Fibroblast of skin of left biceps (primary cell): ENCODE data around the gene PLEKHA8.

Source experiments
- DNase-seq, 2 experiments: peaks; one replicate each; pipeline ENCODE4 v3.0.0-alpha.2; 2013; ENCODE audit warnings: low read depth in 2 of 2

Gene PLEKHA8

GRCh38 chr7:30145426-30145970, 117.3 kb downstream of the PLEKHA8 start:
- no peak for DNase-seq

DNA sequence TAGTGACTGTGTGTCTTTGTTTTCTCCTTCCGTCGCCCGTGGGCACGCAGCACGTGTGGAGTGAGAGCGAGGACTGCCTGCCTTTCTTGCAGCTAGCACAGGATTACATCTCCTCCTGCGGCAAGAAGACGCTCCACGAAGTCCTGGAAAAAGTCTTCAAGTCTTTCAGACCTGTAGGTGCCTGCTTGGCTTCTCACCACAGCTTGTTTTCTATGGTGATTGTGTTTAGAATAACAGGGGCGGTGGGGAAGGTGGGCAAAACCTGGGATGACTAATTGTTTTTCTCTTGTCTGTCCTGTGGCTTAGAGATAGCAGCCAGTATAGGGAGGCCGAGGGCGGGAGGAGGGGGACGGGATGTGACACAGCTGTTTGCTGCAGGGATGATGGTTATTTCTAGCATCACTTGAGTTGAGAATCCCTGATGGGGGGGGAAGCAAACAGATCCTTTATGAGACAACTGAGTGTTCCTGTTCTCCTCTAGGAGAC, 118.0 kb downstream of the PLEKHA8 start:
- DNase-seq, result no peak

- no peak for DNase-seq
Observed at GRCh38 chr7:30147223-30147622, 119.0 kb downstream of the PLEKHA8 start.

- DNase-seq, result no peak
Observed at GRCh38 chr7:30147785-30148184, 119.6 kb downstream of the PLEKHA8 start.

DNA sequence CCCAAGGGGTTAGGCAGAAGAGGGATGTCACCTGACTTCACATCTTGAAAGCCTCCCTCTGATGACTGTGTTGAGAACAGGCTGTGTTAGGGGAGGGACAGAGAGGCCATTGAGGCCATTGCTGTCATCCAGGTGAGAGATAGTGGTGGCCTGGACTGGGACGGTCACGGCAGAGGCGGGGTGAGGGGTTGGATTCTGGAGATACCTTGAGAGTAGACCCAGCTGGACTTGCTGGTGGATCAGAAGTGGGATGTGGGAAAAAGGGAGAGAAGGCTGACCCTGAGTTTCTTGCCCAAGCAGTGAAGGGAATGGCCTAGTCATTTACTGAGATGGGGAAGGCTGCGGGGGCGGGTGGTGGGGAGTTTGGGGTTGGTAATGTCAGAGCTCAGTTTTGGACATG, 120.2 kb downstream of the PLEKHA8 start:
- no peak for DNase-seq

DNA sequence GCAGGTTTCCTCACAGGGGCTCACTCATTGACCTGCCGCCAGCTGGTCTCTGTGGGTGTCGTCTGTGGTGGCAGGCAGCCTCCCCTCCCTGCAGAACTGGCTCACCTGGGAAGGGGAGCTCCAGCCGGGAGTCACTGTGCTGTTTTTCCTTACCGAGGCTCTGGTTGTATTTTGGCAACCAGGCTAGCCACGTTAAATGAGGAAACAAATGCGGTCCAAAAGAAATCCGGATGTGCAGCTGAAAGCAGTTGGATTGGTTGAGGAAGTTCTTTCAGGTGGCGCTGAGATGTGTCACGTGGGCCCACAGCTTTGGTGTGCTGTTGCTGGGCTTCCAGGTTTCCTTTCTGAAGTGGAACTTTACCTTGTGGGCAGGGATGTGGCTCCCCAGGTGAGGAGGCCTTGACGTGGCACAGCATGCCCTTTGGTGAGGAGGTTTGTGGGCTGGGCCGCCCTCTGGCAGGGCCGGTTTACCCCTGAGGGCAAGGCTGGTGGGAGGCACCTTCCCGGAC, 120.8 kb downstream of the PLEKHA8 start:
- DNase-seq, result no peak

DNA sequence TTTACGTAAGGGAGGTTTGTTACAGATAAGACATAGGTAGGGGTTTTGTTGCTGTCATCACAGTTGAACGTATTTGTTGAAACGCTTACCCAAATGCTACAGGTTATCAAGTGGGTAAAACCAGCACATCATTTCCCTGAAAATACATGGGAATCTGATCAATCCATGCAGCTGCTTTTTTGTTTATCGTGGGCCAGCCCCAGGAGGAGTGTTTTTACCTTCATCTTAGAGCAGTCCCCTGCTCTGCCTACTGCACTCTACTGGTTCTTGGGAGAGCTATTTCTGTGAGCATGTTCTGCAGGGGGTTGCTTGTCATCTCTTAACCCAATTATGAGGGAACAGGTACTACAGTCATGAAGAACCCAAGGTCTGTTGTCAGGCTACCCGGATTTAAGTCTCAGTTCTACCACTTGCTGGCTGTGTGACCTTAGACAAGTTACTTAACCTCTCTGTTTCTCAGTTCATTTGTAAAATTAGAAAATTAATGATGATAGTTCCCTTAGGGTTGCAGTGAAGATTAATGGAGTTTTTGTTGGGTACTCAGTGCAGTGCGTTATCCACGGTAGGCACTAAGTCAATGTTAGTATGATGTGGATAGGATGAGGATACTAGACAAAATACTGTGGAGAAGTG, 121.5 kb downstream of the PLEKHA8 start:
- no peak for DNase-seq

DNA sequence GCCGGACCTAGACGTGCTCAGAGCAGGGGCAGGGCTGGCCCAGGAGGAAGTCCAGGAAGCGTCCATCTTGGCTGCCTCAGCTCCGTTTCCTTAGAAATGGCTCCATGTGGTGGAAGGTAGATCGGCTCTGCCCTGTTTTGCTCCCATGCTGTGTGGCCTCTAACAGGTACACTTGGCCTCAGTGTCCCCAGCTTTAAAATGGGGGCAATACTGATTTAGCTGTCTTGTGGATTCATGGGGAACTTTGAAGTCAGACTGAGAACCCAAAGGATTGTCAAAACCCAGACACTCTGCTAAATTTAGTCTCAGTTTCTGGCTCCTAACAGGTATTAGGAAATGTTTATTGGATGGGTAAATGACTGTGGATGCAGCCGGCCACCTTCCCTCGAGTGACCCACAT, 122.5 kb downstream of the PLEKHA8 start:
- DNase-seq, result no peak

DNA sequence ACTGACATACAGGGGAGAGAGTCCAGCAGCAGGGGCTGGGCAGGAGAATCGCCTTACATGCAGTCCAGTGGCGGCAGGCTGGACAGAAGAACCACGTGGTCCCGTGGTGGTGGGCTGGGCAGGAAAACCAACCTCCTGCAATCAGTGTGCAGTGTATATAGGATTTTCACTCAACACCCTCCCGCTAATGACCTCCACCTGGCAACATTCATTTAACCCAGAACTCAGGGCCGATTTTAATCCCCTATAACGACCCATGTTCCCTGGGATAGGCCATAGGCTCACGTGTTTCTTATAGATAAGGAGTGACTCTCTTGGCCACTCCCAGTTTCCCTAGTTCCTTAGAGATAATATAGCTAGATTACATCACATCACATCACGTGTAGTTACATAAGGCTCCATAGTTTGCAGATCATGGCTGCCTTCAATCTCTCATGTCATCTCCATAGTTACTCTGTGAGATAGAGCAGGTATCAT, 125.9 kb downstream of the PLEKHA8 start:
- no peak for DNase-seq

DNA sequence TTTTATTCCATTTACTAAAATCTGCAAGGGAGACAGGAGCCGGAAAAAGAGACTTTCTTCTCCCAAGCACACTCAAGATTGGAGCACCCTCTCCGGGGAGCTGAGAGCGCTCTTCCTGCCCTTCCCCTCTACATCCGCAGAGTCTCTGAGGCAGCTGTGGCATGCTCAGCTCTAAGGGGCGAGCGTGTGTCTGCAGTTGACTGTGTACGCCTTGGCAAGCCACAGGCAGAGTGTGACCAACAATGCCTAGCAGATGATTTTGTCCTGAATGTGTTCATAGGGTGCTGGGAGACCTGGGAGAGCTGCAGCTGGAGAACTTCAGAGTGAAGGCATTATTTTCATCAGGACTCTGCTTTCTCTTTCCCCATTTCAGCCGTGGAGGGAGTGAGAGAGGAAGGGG, 127.3 kb downstream of the PLEKHA8 start:
- no peak for DNase-seq

DNA sequence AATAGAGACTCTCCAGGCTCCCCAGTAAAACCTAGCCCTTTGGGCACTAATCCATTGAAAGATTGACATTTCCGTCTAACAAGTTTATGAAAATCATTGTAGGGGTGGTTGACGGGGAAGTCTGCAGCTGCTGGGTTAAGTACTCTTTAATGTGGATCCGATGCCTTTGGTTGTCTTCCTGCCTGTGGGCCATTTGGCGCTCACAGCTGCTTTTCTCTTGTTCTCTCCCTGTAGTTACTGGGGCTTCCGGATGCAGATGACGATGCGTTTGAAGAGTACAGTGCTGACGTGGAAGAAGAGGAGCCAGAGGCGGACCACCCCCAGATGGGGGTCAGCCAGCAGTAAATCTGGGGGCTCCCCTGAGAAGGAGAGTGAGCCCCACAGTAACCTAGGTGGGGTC, 129.0 kb downstream of the PLEKHA8 start:
- DNase-seq, result no peak

DNA sequence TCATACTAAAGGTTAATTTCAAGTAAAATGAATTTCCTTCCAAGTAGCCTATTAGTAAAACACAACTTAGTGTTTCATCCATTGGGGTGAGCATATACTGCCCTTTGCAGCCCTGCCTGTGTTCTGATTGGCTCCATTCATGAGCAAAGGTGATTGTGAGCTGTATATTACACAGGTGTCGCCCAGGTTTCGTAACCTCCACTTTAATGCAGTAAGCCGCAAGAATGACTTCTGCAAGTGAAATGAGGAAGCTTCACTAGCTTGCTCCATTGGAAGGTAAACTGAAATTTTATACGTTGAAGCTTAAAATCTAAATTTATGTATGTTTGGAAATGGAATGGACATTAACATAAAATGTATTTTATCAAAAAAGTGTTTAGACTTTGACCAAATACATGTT, 131.0 kb downstream of the PLEKHA8 start:
- no peak for DNase-seq

- DNase-seq, result no peak
Observed at GRCh38 chr7:30159698-30160143, 131.5 kb downstream of the PLEKHA8 start.

DNA sequence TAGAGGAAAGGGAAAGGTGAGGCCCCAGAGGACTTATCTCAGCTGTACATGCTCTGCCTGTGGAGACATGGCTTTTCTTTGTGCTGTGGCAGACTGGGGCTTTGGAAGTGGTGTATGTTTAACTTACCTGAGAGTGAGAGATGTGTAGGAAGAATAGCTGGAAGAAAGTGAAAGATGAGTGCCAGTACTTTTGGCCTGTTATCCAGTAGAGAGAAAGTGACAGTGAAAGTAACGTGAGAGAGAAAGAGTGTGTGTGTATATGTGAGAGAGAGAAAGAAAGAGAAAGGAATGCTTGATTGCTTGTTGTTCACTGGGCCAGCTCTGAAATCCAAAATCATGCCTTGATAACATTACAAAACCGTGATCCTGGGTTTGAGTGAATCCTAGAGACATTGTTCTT, 132.1 kb downstream of the PLEKHA8 start:
- no peak for DNase-seq

DNA sequence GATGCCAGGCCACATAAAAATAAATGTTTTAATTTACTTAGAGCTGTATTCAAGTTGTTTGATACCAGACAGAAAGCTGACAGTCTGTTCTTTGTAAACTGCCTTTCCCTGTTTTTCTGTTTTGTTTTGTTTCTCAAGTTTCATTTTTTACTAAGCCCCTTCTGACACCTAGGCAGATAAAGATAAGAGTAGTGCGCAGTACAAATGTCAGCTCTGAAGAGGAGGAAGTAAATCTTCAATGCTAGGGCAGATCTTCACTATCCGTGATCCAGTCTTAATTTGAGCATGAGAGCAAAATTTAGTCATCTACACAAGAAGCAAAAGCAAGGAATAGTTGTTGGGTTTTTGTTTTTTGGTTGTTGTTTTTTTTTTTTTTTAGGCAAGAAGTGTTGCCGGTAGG, 133.9 kb downstream of the PLEKHA8 start:
- DNase-seq, result no peak

DNA sequence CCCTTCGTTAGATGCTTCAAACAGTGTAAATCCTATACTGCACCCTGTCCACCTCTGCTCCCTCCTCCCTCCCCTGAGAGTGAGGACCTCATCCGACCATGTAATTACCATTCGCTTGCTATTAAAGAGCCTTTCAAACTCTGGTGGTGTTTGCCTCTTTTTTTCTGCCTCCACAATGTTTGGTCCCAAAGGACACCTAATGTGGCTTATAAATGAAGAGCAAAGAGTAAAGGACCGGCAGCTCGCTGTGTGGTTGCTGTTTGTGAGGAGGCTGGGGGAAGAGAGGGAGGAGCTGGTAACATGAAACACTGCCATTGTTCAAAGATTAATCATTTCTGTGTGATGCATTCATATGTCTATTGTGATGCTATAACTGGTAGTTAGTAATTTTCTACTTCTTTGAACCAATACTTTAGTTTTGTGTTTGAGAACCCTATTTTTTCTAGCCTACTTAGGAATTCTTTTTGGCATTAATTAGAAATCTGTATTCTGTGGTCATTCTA, 134.5 kb downstream of the PLEKHA8 start:
- no peak for DNase-seq

- DNase-seq, result no peak
Observed at GRCh38 chr7:30163231-30163894, 135.2 kb downstream of the PLEKHA8 start.

- DNase-seq, result no peak
Observed at GRCh38 chr7:30164567-30164966, 136.4 kb downstream of the PLEKHA8 start.

- DNase-seq, result no peak
Observed at GRCh38 chr7:30165590-30165989, 137.4 kb downstream of the PLEKHA8 start.

- no peak for DNase-seq
Observed at GRCh38 chr7:30166155-30166840, 138.1 kb downstream of the PLEKHA8 start.

GRCh38 chr7:30166841-30167235, 138.6 kb downstream of the PLEKHA8 start:
- DNase-seq, result no peak

DNA sequence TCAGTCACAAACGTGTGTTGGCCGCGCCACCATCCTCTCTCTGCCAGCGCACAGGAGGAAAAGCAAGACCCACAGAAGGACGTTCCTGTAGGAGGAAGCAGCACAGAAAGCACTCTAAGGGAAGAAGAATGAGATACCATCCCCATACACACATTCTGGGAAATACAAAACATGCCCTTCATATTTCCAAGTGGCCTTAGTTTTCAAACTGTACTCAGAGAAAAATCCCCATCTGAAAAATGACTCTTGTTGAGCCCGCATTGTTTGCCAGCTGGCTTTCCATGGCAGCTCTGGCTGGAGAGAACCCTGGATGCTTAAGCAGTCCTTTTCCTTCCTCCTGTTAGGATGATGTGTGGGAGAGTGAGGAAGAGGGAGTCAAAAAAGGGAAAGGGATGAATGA, 139.7 kb downstream of the PLEKHA8 start:
- no peak for DNase-seq
